Measurements from ENCODE around the gene ARHGAP4.

The ARHGAP4 gene

DNA sequence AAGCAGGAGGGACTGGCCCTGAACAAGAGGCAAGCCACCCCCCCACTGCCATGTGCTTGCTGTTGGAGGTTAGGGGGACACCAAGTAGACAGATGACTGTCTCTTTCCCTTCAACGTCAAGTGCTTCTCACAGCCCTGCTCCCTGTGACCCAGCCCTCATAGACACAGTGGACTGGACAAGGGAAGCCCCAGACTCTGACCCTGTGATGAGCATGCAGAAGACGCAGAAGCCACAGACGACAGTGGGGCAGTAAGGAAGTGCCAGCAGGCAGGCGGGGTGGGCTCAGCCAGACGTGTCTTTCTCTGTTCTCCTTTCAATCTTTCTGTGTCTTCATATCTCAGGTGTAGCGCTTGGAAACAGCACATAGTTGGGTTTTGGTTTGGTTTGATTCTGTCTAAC is 37.7 kb downstream of the ARHGAP4 start:
- Histone ChIP-seq H3K36me3 (no peaks in the 10 kb centered on the region), H3K4me3 (ENCODE audit: low read depth, low read length) (no peak overlapping the region), H3K9me3 (ENCODE audit: severe bottlenecking) (no peaks in the 10 kb centered on the region), H3K27ac (no peak overlapping the region), H3K27me3 (ENCODE audit: insufficient read depth, low read depth, severe bottlenecking) (peaks cover 29% of the 10 kb centered on the region)
- TF ChIP-seq, protein P1, sequence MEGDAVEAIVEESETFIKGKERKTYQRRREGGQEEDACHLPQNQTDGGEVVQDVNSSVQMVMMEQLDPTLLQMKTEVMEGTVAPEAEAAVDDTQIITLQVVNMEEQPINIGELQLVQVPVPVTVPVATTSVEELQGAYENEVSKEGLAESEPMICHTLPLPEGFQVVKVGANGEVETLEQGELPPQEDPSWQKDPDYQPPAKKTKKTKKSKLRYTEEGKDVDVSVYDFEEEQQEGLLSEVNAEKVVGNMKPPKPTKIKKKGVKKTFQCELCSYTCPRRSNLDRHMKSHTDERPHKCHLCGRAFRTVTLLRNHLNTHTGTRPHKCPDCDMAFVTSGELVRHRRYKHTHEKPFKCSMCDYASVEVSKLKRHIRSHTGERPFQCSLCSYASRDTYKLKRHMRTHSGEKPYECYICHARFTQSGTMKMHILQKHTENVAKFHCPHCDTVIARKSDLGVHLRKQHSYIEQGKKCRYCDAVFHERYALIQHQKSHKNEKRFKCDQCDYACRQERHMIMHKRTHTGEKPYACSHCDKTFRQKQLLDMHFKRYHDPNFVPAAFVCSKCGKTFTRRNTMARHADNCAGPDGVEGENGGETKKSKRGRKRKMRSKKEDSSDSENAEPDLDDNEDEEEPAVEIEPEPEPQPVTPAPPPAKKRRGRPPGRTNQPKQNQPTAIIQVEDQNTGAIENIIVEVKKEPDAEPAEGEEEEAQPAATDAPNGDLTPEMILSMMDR (IDR thresholded peaks at IDR 0.05; ENCODE audit: low read depth, low read length) = no peak
- no peak for DNase-seq

DNA sequence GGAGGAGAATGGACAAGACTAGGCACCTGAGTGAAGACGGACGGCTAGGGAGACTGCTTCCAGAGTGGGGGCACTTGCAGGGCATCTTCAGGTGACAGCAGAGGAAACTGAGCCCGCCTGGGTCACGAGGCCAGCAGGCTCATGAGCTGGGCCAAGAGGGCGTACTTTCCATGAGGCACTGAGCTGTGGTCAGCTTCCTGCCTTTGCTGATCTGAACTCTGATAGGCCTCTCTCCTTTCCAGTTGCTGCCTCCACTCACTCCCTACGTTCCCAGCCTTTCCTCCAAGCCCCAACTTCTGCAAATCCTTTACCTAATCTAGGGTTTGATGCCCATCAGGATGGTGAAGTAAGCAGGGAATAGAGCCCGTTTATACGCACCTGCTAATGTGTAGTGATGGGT is 38.7 kb downstream of the ARHGAP4 start:
- Histone ChIP-seq H3K27me3 (ENCODE audit: insufficient read depth, low read depth, severe bottlenecking) (peaks cover 27% of the 10 kb centered on the region), H3K4me3 (ENCODE audit: low read depth, low read length) (no peak overlapping the region), H3K27ac (no peak overlapping the region), H3K36me3 (no peaks in the 10 kb centered on the region; the same call in 1 of the 2 replicates), H3K9me3 (ENCODE audit: severe bottlenecking) (no peaks in the 10 kb centered on the region)
- TF ChIP-seq, protein P1 (IDR thresholded peaks at IDR 0.05; ENCODE audit: low read depth, low read length) = no peak
- DNase-seq = no peak

DNA sequence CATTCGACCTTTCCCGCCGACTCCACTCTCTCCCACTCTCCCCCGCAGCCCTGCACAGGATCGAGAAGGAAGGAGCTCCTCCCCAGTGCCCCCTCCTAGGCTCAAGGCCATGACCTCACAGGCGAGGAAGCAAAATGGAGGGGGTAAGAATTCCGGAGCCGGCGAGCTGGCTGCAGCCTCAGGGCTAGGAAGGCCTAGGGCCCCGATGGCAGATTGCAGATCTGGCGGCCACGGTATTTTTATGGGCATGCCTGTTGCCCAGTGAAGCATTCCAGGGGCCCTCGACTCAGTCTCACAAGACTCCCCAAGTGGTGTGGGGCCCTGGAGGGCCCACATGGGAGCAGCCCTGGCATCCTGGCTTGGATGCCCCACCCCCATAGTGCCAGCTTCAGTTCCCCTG is 39.1 kb downstream of the ARHGAP4 start:
- H3K9me3 ChIP-seq (ENCODE audit: severe bottlenecking) = no peaks in the 10 kb centered on the region
- TF ChIP-seq, protein P1 (IDR thresholded peaks at IDR 0.05; ENCODE audit: low read depth, low read length) = no peak
- H3K27me3 ChIP-seq (ENCODE audit: insufficient read depth, low read depth, severe bottlenecking) = peaks cover 27% of the 10 kb centered on the region
- H3K36me3 ChIP-seq = no peaks in the 10 kb centered on the region; the same call in 1 of the 2 replicates
- no peak for DNase-seq
- H3K4me3 ChIP-seq (ENCODE audit: low read depth, low read length) = no peak overlapping the region; the same call in 1 of the 2 replicates
- no peak overlapping the region for H3K27ac ChIP-seq

DNA sequence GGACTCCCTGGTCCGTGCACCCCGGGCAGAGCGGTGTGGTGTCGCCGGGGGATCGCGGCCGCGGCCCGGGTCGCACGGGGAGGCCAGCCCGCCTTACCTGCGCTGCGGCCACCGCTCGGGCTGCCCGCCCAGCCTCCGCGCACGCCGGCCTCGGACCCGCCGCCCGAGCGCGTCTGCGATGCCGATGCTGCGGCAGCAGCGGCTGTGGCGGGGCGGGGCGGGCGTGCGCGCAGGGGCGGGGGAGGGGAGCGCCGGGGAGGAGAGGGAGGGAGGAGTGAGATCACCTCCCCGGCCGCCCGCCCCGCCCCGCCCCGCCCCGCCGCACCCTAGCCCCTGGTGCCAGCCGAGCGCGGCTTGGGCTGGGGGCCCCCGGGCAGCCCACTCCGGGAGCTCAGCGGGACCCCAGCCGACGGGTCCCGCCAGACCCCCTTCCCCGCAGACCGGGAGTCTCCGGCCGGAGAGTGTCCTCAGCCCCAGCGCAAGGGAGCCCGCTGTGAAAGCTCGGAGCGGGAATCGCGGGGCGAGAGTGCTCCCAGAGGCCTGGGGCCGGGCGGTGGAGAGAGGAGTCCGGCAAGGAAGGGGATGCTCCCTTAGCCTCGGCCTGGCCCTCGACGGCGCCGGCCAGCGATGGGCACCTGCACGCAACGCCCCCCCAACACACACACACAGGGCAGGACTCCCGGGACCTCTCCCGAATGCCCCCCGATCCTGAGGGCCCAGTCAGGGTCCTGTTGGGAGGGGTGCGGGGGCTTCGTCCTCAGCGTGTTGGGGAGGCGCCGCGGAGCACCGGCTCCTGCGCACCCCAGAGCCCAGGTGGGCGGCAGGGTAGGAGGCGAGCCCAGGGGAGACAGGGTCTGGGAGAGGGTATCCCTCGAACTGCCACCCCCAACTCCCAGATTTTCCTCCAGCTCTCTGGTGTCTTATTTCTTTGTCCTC is 39.8 kb downstream of the ARHGAP4 start, which contains the start of gene L1CAM:
Gene L1CAM (minus strand): TSS at position 206 of the 936 bp plus-strand sequence. CDS start 10,337 bp downstream, outside the sequence.
- Histone ChIP-seq H3K27ac (no peak within 1 kb of the TSS), H3K36me3 (no peaks in the 10 kb centered on the region; the same call in 1 of the 2 replicates), H3K27me3 (ENCODE audit: insufficient read depth, low read depth, severe bottlenecking) (peaks cover 27% of the 10 kb centered on the region), H3K9me3 (ENCODE audit: severe bottlenecking) (no peaks in the 10 kb centered on the region), H3K4me3 (ENCODE audit: low read depth, low read length) (peak within 1 kb of the TSS; percentile 42)
- no peak for DNase-seq
- TF ChIP-seq, protein P1 (IDR thresholded peaks at IDR 0.05; ENCODE audit: low read depth, low read length) = no peak

DNA sequence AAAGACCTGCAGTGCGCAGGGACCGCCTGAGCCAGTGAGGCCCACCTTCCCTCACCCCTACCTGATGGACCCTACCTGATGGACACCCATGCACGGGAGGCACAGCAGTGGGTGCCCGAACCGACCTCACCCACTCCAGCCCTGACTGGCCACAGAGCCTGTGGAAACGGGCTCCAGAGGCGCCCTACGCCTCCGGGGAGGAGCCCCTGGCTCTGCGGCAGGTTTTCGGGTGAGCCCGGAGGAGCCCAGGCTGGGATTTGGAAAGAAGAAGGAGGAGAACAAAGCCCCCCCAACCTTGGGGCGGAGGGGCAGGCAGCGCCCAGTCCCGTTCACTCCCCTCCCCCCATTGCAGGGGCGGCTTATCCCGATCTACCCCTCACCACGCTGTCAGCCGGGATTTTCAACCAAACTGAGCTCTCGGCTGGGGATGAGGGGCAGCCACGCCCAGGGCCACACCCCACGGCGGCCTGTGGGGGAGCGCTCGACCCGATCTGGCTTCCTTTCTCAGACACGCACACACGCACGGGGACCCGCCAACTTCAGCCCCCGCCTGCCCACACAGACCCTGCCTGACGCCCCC is 40.8 kb downstream of the ARHGAP4 start:
- Histone ChIP-seq H3K36me3 (no peaks in the 10 kb centered on the region; the same call in 1 of the 2 replicates), H3K9me3 (ENCODE audit: severe bottlenecking) (no peaks in the 10 kb centered on the region), H3K27me3 (ENCODE audit: insufficient read depth, low read depth, severe bottlenecking) (peaks cover 27% of the 10 kb centered on the region), H3K27ac (no peak overlapping the region), H3K4me3 (ENCODE audit: low read depth, low read length) (peak overlapping the region; percentile 39)
- peak; percentile 57 for DNase-seq
- TF ChIP-seq, protein P1 (IDR thresholded peaks at IDR 0.05; ENCODE audit: low read depth, low read length) = no peak
